GM23338 (cell line): Measurements from ENCODE around the gene CTAGE9. TPM values are rescaled to one million over a fixed set of nuclear protein-coding genes. Genes with fewer than 3 reads are reported as not detected.

Source experiments
- ATAC-seq: fragments of 200-7000 bp; cut with Tn5 transposase; 3 replicates; pipeline ENCODE4 v1.9.1; 2020
- DNase-seq: peaks from one replicate; pipeline ENCODE4 v3.0.0-alpha.2; 2015; ENCODE audit warnings: low spot score
- H2AFZ ChIP-seq: fragments of 200-600 bp; sonication (generic); 2 replicates; pipeline ENCODE4 v1.8.0; 2016; ENCODE audit warnings: antibody characterized with exemption, mild to moderate bottlenecking, moderate library complexity
- H3F3A ChIP-seq: fragments of 200-600 bp; sonication (generic); replicated peaks from 2 replicates; pipeline ENCODE4 v1.8.0; 2017; ENCODE audit warnings: antibody characterized with exemption, mixed run types, low read depth
- H3K27ac ChIP-seq: fragments of 200-600 bp; sonication (generic); 2 replicates; pipeline ENCODE4 v1.6.1; 2016; ENCODE audit warnings: low read depth
- H3K27me3 ChIP-seq: fragments of 200-600 bp; sonication (generic); 2 replicates; pipeline ENCODE4 v1.8.0; 2016; ENCODE audit warnings: mild to moderate bottlenecking, mixed run types, moderate library complexity; ENCODE audit not compliant: insufficient read depth
- H3K36me3 ChIP-seq: fragments of 200-600 bp; sonication (generic); 2 replicates; pipeline ENCODE4 v1.8.0; 2016; ENCODE audit warnings: mild to moderate bottlenecking; ENCODE audit not compliant: insufficient read depth
- H3K4me1 ChIP-seq: fragments of 200-600 bp; sonication (generic); 2 replicates; pipeline ENCODE4 v1.8.0; 2016; ENCODE audit warnings: mild to moderate bottlenecking, moderate library complexity; ENCODE audit not compliant: insufficient read depth
- H3K4me2 ChIP-seq: fragments of 200-600 bp; sonication (generic); 2 replicates; pipeline ENCODE4 v1.7.1; 2017; ENCODE audit warnings: mixed run types
- H3K4me3 ChIP-seq: fragments of 200-600 bp; sonication (generic); 2 replicates; pipeline ENCODE4 v1.6.1; 2016; ENCODE audit warnings: mixed run types
- H3K79me2 ChIP-seq: fragments of 200-600 bp; sonication (generic); replicated peaks from 2 replicates; pipeline ENCODE4 v1.8.0; 2017; ENCODE audit warnings: mild to moderate bottlenecking; ENCODE audit not compliant: insufficient read depth
- H3K9me2 ChIP-seq: fragments of 200-600 bp; sonication (generic); 2 replicates; pipeline ENCODE4 v1.8.0; 2017; ENCODE audit not compliant: insufficient read depth
- H4K20me1 ChIP-seq: fragments of 200-600 bp; sonication (generic); replicated peaks from 2 replicates; pipeline ENCODE4 v1.8.0; 2017; ENCODE audit warnings: mild to moderate bottlenecking; ENCODE audit not compliant: insufficient read depth
- H3K27ac Mint-ChIP-seq: 2 replicates; pipeline ENCODE4 v1.8.0; 2020; ENCODE audit warnings: inconsistent platforms, mild to moderate bottlenecking, moderate library complexity, mixed read lengths
- H3K27me3 Mint-ChIP-seq: 3 replicates; pipeline ENCODE4 v1.8.0; 2022; ENCODE audit warnings: low read depth, mild to moderate bottlenecking, moderate library complexity, mixed read lengths, inconsistent platforms; ENCODE audit not compliant: insufficient read depth, poor library complexity
- H3K36me3 Mint-ChIP-seq: 3 replicates; pipeline ENCODE4 v1.8.0; 2021; ENCODE audit warnings: low read depth, mild to moderate bottlenecking, inconsistent platforms, moderate library complexity, mixed read lengths
- H3K4me1 Mint-ChIP-seq: 3 replicates; pipeline ENCODE4 v1.8.0; 2020; ENCODE audit warnings: mild to moderate bottlenecking, inconsistent platforms, mixed read lengths
- H3K4me3 Mint-ChIP-seq: 3 replicates; pipeline ENCODE4 v1.8.0; 2021; ENCODE audit warnings: moderate library complexity, mild to moderate bottlenecking, inconsistent platforms, mixed read lengths
- H3K9me3 Mint-ChIP-seq: 3 replicates; pipeline ENCODE4 v1.8.0; 2020; ENCODE audit warnings: moderate library complexity, mild to moderate bottlenecking, inconsistent platforms, mixed read lengths
- EZH2phosphoT487 ChIP-seq: fragments of 200-600 bp; sonication (generic); IDR thresholded peaks from one replicate; pipeline ENCODE4 v1.8.1; 2018; ENCODE audit warnings: antibody characterized with exemption; ENCODE audit not compliant: unreplicated experiment
- NANOG ChIP-seq: IDR thresholded peaks from 2 replicates; pipeline ENCODE4 v1.6.1; 2016; ENCODE audit warnings: antibody characterized with exemption, borderline replicate concordance
- POLR2AphosphoS5 ChIP-seq: IDR thresholded peaks from 2 replicates; pipeline ENCODE4 v1.6.1; 2016; ENCODE audit warnings: antibody characterized with exemption, low read depth
- STAT1 ChIP-seq: IDR thresholded peaks from one replicate; pipeline ENCODE4 v1.6.1; 2016; ENCODE audit warnings: antibody characterized with exemption; ENCODE audit not compliant: unreplicated experiment
- ZNF114 ChIP-seq: fragments of 250-450 bp; sonication (Bioruptor Pico); IDR thresholded peaks from 2 replicates; pipeline ENCODE4 v1.5.0; 2020; ENCODE audit warnings: mild to moderate bottlenecking, moderate library complexity
- ZNF331 ChIP-seq: fragments of 250-450 bp; sonication (Bioruptor Pico); IDR thresholded peaks from 2 replicates; pipeline ENCODE4 v1.5.0; 2020; ENCODE audit warnings: low read depth, mild to moderate bottlenecking, moderate library complexity
- polyA plus RNA-seq: library from polyadenylated mRNA; unstranded; fragments of >200 nt; fragmentation: Nextera tagmentation; extraction: Ambion mirVana; gene quantifications from 2 replicates; pipeline ENCODE4 v1.2.1, GENCODE V29; 2016
- total RNA-seq: library from RNA; depleted of rRNA; stranded (reverse); fragments of >200 nt; shearing (Covaris generic); gene quantifications from 2 replicates; pipeline ENCODE4 v1.2.3, GENCODE V29; 2014
- TF ChIP-seq, protein P1 (sequence below): fragments of 250-450 bp; sonication (Bioruptor Pico); IDR thresholded peaks from 2 replicates; pipeline ENCODE4 v1.5.0; 2020; ENCODE audit warnings: mild to moderate bottlenecking, moderate library complexity

CTAGE9 gene
- total and polyA plus RNA-seq, 2 experiments from 2014 or later = 0.10 to 0.13 TPM

DNA sequence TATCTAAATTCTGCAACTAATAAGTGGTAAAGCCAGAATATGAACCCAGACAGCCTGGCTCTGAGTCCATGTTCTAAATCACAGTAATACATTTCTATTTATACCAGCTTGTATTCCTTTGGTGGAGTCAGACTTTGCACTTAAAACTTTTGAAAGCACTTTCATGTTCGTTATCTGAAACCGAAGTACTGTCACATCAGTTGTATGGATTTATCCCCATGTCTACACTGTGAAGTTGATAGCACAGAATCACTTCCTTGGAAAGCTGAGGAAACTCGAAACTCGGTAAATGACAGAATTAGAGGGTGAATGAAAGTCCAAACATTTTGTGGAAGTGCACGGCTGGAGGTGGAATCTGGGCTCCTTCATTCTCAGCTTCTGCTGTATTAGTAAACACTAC lies 28.3 kb upstream of the CTAGE9 start:
- H3K27me3 ChIP-seq = no peaks in the 10 kb centered on the region
- H3K4me1 ChIP-seq = peaks cover 8% of the 10 kb centered on the region; the same call in 1 of the 2 replicates
- Mint-ChIP-seq H3K4me3 (no peak overlapping the region), H3K27ac (no peak overlapping the region), H3K27me3 (no peaks in the 10 kb centered on the region), H3K36me3 (no peaks in the 10 kb centered on the region), H3K9me3 (no peaks in the 10 kb centered on the region), H3K4me1 (peaks cover 2% of the 10 kb centered on the region)
- H3K27ac ChIP-seq = no peak overlapping the region
- TF ChIP-seq EZH2phosphoT487 = no peak
- no peak for TF ChIP-seq STAT1
- TF ChIP-seq, protein P1, sequence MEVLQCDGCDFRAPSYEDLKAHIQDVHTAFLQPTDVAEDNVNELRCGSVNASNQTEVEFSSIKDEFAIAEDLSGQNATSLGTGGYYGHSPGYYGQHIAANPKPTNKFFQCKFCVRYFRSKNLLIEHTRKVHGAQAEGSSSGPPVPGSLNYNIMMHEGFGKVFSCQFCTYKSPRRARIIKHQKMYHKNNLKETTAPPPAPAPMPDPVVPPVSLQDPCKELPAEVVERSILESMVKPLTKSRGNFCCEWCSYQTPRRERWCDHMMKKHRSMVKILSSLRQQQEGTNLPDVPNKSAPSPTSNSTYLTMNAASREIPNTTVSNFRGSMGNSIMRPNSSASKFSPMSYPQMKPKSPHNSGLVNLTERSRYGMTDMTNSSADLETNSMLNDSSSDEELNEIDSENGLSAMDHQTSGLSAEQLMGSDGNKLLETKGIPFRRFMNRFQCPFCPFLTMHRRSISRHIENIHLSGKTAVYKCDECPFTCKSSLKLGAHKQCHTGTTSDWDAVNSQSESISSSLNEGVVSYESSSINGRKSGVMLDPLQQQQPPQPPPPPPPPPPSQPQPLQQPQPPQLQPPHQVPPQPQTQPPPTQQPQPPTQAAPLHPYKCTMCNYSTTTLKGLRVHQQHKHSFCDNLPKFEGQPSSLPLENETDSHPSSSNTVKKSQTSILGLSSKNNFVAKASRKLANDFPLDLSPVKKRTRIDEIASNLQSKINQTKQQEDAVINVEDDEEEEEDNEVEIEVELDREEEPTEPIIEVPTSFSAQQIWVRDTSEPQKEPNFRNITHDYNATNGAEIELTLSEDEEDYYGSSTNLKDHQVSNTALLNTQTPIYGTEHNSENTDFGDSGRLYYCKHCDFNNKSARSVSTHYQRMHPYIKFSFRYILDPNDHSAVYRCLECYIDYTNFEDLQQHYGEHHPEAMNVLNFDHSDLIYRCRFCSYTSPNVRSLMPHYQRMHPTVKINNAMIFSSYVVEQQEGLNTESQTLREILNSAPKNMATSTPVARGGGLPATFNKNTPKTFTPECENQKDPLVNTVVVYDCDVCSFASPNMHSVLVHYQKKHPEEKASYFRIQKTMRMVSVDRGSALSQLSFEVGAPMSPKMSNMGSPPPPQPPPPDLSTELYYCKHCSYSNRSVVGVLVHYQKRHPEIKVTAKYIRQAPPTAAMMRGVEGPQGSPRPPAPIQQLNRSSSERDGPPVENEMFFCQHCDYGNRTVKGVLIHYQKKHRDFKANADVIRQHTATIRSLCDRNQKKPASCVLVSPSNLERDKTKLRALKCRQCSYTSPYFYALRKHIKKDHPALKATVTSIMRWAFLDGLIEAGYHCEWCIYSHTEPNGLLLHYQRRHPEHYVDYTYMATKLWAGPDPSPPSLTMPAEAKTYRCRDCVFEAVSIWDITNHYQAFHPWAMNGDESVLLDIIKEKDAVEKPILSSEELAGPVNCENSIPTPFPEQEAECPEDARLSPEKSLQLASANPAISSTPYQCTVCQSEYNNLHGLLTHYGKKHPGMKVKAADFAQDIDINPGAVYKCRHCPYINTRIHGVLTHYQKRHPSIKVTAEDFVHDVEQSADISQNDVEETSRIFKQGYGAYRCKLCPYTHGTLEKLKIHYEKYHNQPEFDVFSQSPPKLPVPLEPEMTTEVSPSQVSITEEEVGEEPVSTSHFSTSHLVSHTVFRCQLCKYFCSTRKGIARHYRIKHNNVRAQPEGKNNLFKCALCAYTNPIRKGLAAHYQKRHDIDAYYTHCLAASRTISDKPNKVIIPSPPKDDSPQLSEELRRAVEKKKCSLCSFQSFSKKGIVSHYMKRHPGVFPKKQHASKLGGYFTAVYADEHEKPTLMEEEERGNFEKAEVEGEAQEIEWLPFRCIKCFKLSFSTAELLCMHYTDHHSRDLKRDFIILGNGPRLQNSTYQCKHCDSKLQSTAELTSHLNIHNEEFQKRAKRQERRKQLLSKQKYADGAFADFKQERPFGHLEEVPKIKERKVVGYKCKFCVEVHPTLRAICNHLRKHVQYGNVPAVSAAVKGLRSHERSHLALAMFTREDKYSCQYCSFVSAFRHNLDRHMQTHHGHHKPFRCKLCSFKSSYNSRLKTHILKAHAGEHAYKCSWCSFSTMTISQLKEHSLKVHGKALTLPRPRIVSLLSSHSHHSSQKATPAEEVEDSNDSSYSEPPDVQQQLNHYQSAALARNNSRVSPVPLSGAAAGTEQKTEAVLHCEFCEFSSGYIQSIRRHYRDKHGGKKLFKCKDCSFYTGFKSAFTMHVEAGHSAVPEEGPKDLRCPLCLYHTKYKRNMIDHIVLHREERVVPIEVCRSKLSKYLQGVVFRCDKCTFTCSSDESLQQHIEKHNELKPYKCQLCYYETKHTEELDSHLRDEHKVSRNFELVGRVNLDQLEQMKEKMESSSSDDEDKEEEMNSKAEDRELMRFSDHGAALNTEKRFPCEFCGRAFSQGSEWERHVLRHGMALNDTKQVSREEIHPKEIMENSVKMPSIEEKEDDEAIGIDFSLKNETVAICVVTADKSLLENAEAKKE (CRISPR knock-in tag) = no peak
- no peak for TF ChIP-seq ZNF114 (CRISPR knock-in tag)
- no peak for TF ChIP-seq ZNF331 (CRISPR knock-in tag)
- TF ChIP-seq NANOG = no peak
- H4K20me1 ChIP-seq = no peaks in the 10 kb centered on the region
- H3K79me2 ChIP-seq = no peaks in the 10 kb centered on the region
- no peaks in the 10 kb centered on the region for H3F3A ChIP-seq
- 0 out of 2 replicates have a peak, but pooled peaks cover 3% of the 10 kb centered on the region for H3K9me2 ChIP-seq
- no peak overlapping the region for H3K4me2 ChIP-seq
- H3K36me3 ChIP-seq = no peaks in the 10 kb centered on the region
- ATAC-seq (no peak), DNase-seq (no peak)
- H2AFZ ChIP-seq = no peak overlapping the region
- no peak overlapping the region for H3K4me3 ChIP-seq

DNA sequence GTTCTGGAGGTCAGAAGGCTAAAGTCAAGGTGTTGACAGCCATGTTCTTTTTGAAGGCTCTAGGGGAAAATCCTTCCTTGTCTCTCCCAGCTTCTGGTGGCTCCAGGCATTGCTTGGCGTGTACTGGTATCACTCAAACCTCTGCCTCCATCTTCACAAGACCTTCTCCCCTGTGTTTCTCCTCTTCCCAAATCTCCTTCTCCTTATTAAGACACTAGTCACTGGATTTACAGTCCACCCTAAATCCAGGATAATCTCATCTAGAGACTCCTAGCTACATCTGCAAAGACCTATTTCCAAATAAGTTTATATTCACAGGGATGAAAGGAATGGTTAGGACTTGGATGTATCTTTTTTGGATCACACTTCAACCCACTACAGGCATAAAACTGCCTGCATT lies 26.0 kb upstream of the CTAGE9 start:
- H3K9me2 ChIP-seq = 0 out of 2 replicates have a peak, but pooled peaks cover 3% of the 10 kb centered on the region
- H3K36me3 Mint-ChIP-seq = no peaks in the 10 kb centered on the region
- H2AFZ ChIP-seq = no peak overlapping the region
- no peak overlapping the region for H3K4me3 ChIP-seq
- H3F3A ChIP-seq = no peaks in the 10 kb centered on the region
- no peak overlapping the region for H3K27ac Mint-ChIP-seq
- 0 out of 2 replicates have a peak, but pooled peaks cover 1% of the 10 kb centered on the region for H3K36me3 ChIP-seq
- no peak for ATAC-seq
- no peak for DNase-seq
- H3K4me1 Mint-ChIP-seq = no peaks in the 10 kb centered on the region
- no peaks in the 10 kb centered on the region for H4K20me1 ChIP-seq
- no peaks in the 10 kb centered on the region for H3K4me1 ChIP-seq
- no peak overlapping the region for H3K4me3 Mint-ChIP-seq
- H3K79me2 ChIP-seq = no peaks in the 10 kb centered on the region
- H3K27ac ChIP-seq = no peak overlapping the region
- H3K27me3 ChIP-seq = no peaks in the 10 kb centered on the region
- no peak overlapping the region for H3K4me2 ChIP-seq
- H3K27me3 Mint-ChIP-seq = no peaks in the 10 kb centered on the region
- H3K9me3 Mint-ChIP-seq = no peaks in the 10 kb centered on the region
- no peak for TF ChIP-seq EZH2phosphoT487
- TF ChIP-seq, protein P1 (CRISPR knock-in tag) = no peak
- no peak for TF ChIP-seq POLR2AphosphoS5
